GM12872 (cell line): ENCODE results near the gene DBNL.

ENCODE experiments used
- CTCF ChIP-seq: IDR thresholded peaks from 3 replicates; pipeline ENCODE4 v1.5.1; 2011; ENCODE audit warnings: low read depth, mild to moderate bottlenecking, low read length, moderate library complexity; ENCODE audit not compliant: insufficient read depth

Gene DBNL

GRCh38 chr7:44099669-44100068 lies 55.2 kb downstream of the DBNL start:
- no peak for TF ChIP-seq CTCF

- no peak for TF ChIP-seq CTCF
Measured at GRCh38 chr7:44100458-44101302, 56.2 kb downstream of the DBNL start.

- no peak for TF ChIP-seq CTCF
Measured at GRCh38 chr7:44101303-44101965, 56.9 kb downstream of the DBNL start.

GRCh38 chr7:44101966-44102845 lies 57.7 kb downstream of the DBNL start:
- TF ChIP-seq CTCF = no peak

- no peak for TF ChIP-seq CTCF
Measured at GRCh38 chr7:44102846-44103565, 58.5 kb downstream of the DBNL start.

- TF ChIP-seq CTCF = no peak
Measured at GRCh38 chr7:44103566-44103922, 59.0 kb downstream of the DBNL start.
